Measurements from ENCODE around the gene CD36.

GRCh38 chr7:80630608-80631405 is 7.6 kb upstream of the CD36 start:
- TF ChIP-seq, protein P1, sequence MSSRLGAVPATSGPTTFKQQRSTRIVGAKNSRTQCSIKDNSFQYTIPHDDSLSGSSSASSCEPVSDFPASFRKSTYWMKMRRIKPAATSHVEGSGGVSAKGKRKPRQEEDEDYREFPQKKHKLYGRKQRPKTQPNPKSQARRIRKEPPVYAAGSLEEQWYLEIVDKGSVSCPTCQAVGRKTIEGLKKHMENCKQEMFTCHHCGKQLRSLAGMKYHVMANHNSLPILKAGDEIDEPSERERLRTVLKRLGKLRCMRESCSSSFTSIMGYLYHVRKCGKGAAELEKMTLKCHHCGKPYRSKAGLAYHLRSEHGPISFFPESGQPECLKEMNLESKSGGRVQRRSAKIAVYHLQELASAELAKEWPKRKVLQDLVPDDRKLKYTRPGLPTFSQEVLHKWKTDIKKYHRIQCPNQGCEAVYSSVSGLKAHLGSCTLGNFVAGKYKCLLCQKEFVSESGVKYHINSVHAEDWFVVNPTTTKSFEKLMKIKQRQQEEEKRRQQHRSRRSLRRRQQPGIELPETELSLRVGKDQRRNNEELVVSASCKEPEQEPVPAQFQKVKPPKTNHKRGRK (CRISPR knock-in tag; IDR thresholded peaks at IDR 0.05; ENCODE audit: borderline replicate concordance), result no peak
- TF ChIP-seq, protein P2, sequence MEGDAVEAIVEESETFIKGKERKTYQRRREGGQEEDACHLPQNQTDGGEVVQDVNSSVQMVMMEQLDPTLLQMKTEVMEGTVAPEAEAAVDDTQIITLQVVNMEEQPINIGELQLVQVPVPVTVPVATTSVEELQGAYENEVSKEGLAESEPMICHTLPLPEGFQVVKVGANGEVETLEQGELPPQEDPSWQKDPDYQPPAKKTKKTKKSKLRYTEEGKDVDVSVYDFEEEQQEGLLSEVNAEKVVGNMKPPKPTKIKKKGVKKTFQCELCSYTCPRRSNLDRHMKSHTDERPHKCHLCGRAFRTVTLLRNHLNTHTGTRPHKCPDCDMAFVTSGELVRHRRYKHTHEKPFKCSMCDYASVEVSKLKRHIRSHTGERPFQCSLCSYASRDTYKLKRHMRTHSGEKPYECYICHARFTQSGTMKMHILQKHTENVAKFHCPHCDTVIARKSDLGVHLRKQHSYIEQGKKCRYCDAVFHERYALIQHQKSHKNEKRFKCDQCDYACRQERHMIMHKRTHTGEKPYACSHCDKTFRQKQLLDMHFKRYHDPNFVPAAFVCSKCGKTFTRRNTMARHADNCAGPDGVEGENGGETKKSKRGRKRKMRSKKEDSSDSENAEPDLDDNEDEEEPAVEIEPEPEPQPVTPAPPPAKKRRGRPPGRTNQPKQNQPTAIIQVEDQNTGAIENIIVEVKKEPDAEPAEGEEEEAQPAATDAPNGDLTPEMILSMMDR (IDR thresholded peaks at IDR 0.05), result no peak

All from WTC11 (cell line).